DND-41 (cell line): ENCODE data around the gene RPL13A.

Source experiments
- ATAC-seq: fragments of 200-7000 bp; cut with Tn5 transposase; 3 replicates; pipeline ENCODE4 v1.9.1; 2021; ENCODE audit warnings: low read depth; ENCODE audit not compliant: insufficient read depth
- DNase-seq: peaks from one replicate; pipeline ENCODE4 v3.0.0-alpha.2; 2020
- H2AFZ ChIP-seq: 2 replicates; pipeline ENCODE4 v1.6.0; 2012; ENCODE audit warnings: low read depth, low read length
- H3K27ac ChIP-seq: 2 replicates; pipeline ENCODE4 v1.5.1; 2012; ENCODE audit warnings: low read length, inconsistent platforms
- H3K27me3 ChIP-seq: fragments of 200-600 bp; sonication (generic); 2 replicates; pipeline ENCODE4 v1.6.0; 2012; ENCODE audit warnings: low read length, mild to moderate bottlenecking, inconsistent platforms; ENCODE audit not compliant: insufficient read depth, poor library complexity
- H3K36me3 ChIP-seq: 2 replicates; pipeline ENCODE4 v1.5.1; 2012; ENCODE audit warnings: low read length, inconsistent platforms; ENCODE audit not compliant: insufficient read depth
- H3K4me1 ChIP-seq: 2 replicates; pipeline ENCODE4 v1.5.1; 2012; ENCODE audit warnings: mild to moderate bottlenecking, low read length; ENCODE audit not compliant: insufficient read depth
- H3K4me2 ChIP-seq: 2 replicates; pipeline ENCODE4 v1.6.0; 2012; ENCODE audit warnings: mild to moderate bottlenecking, moderate library complexity, low read length, inconsistent platforms; ENCODE audit not compliant: insufficient read depth
- H3K4me3 ChIP-seq, 2 experiments: fragments of 200-600 bp in 1 of 2; shearing (Covaris generic) in 1 of 2; 2 replicates each; pipeline ENCODE4 v1.5.1; 2012 to 2016; ENCODE audit warnings: inconsistent platforms in 2 of 2, low read length in 2 of 2, mild to moderate bottlenecking in 2 of 2, low read depth in 1 of 2, moderate library complexity in 1 of 2
- H3K79me2 ChIP-seq: 2 replicates; pipeline ENCODE4 v1.6.0; 2012; ENCODE audit warnings: low read length, inconsistent platforms; ENCODE audit not compliant: insufficient read depth
- H3K9ac ChIP-seq: 2 replicates; pipeline ENCODE4 v1.6.0; 2012; ENCODE audit warnings: low read depth, mild to moderate bottlenecking, inconsistent platforms, low read length, moderate library complexity
- H3K9me3 ChIP-seq: 2 replicates; pipeline ENCODE4 v1.5.1; 2012; ENCODE audit warnings: low read length, moderate library complexity, mild to moderate bottlenecking, inconsistent platforms; ENCODE audit not compliant: insufficient read depth, severe bottlenecking
- H4K20me1 ChIP-seq: 2 replicates; pipeline ENCODE4 v1.6.0; 2012; ENCODE audit warnings: low read length; ENCODE audit not compliant: insufficient read depth
- CTCF ChIP-seq: IDR thresholded peaks from 2 replicates; pipeline ENCODE4 v1.5.1; 2012; ENCODE audit warnings: borderline replicate concordance, low read length, moderate library complexity, mild to moderate bottlenecking; ENCODE audit not compliant: poor library complexity, severe bottlenecking; ENCODE audit errors: extremely low read depth
- EZH2 ChIP-seq: IDR thresholded peaks from 3 replicates; pipeline ENCODE4 v1.6.1; 2012; ENCODE audit warnings: borderline replicate concordance, low read depth, mild to moderate bottlenecking, moderate library complexity, low read length, inconsistent platforms; ENCODE audit not compliant: severe bottlenecking

Gene RPL13A

DNA sequence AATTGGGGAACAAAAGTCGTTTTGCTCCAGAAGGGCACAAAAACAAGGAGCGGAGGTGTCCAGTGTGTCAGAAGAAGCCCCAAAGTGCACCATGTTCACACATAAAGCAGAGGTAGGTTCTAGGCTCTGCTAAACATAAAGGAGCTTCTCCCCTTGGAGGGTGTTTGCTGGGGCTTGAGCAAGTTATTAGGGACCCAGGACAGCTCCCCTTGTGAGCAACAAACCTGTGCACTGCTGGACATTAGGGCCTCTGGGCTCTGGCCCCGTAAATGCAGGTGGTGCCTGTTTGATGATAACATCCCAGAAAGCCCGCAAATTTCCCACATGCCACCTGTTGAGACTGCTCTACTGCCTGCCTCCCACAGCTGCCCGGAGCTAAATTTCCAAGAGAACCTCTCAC lies 51.2 kb downstream of the RPL13A start:
- H3K9me3 ChIP-seq, result no peaks in the 10 kb centered on the region
- no peaks in the 10 kb centered on the region for H3K79me2 ChIP-seq
- no peaks in the 10 kb centered on the region for H4K20me1 ChIP-seq
- DNase-seq (no peak), ATAC-seq (no peak)
- H3K36me3 ChIP-seq, result no peaks in the 10 kb centered on the region
- no peaks in the 10 kb centered on the region for H3K4me1 ChIP-seq
- H3K27ac ChIP-seq, result no peak overlapping the region
- no peak overlapping the region for H2AFZ ChIP-seq
- no peak overlapping the region for H3K4me2 ChIP-seq
- no peaks in the 10 kb centered on the region for H3K27me3 ChIP-seq
- TF ChIP-seq CTCF, result no peak
- TF ChIP-seq EZH2, result no peak
- H3K4me3 ChIP-seq, result no peak overlapping the region
- H3K9ac ChIP-seq, result no peak overlapping the region

- H2AFZ ChIP-seq, result no peak overlapping the region
- H3K4me1 ChIP-seq, result no peaks in the 10 kb centered on the region
- H4K20me1 ChIP-seq, result no peaks in the 10 kb centered on the region
- H3K79me2 ChIP-seq, result no peaks in the 10 kb centered on the region
- TF ChIP-seq CTCF (no peak), EZH2 (no peak)
- H3K9ac ChIP-seq, result no peak overlapping the region
- H3K9me3 ChIP-seq, result no peaks in the 10 kb centered on the region
- H3K27ac ChIP-seq, result no peak overlapping the region
- no peaks in the 10 kb centered on the region for H3K27me3 ChIP-seq
- no peak for ATAC-seq
- no peaks in the 10 kb centered on the region for H3K36me3 ChIP-seq
- DNase-seq, result no peak
- no peak overlapping the region for H3K4me3 ChIP-seq
- no peak overlapping the region for H3K4me2 ChIP-seq
These were observed 52.0 kb downstream of the RPL13A start for GRCh38 chr19:49539192-49539952.
